AG04449 (cell line): ENCODE data around the gene SV2C.

Experiments used
- CTCF ChIA-PET: fragments of 350-600 bp; formaldehyde crosslinking; extraction: SDS; loops from one replicate; lab custom pipeline; 2021; ENCODE audit warnings: antibody characterized with exemption; lab: Yijun Ruan, JAX
- POLR2A ChIA-PET: fragments of 400-600, 350-600 bp; formaldehyde crosslinking; extraction: SDS; loops from one replicate; lab custom pipeline; 2020; ENCODE audit warnings: antibody characterized with exemption, inconsistent platforms; lab: Yijun Ruan, JAX
- DNase-seq: peaks from one replicate; pipeline ENCODE4 v3.0.0-alpha.2; 2010; ENCODE audit warnings: low read depth, low spot score
- H3K4me3 ChIP-seq: 2 replicates; pipeline ENCODE4 v1.5.1; 2011; ENCODE audit warnings: low read depth, mild to moderate bottlenecking, control low read depth, low read length
- CTCF ChIP-seq: IDR thresholded peaks from one replicate; pipeline ENCODE4 v1.5.1; 2011; ENCODE audit warnings: mild to moderate bottlenecking, moderate library complexity, low read length, control low read depth, inconsistent platforms; ENCODE audit not compliant: insufficient read depth; ENCODE audit errors: missing control alignments

Gene SV2C

GRCh38 chr5:76389513-76390154 is 306.5 kb downstream of the SV2C start:
- no peak overlapping the region for H3K4me3 ChIP-seq
- TF ChIP-seq CTCF = no peak
- CTCF ChIA-PET = no interaction called here
- POLR2A ChIA-PET = no interaction called here
- no peak for DNase-seq

- CTCF ChIA-PET = no interaction called here
- POLR2A ChIA-PET = no interaction called here
Measured at GRCh38 chr5:76391014-76391413, 307.8 kb downstream of the SV2C start.

GRCh38 chr5:76393035-76393680 is 310.0 kb downstream of the SV2C start:
- H3K4me3 ChIP-seq = no peak overlapping the region
- TF ChIP-seq CTCF = no peak
- ChIA-PET POLR2A (no interaction called here), CTCF (no interaction called here)
- DNase-seq = no peak

More at GRCh38 chr5:76391014-76391413, 307.8 kb downstream of the SV2C start:
- H3K4me3 ChIP-seq = no peak overlapping the region
- DNase-seq = no peak
- TF ChIP-seq CTCF = no peak

DNA sequence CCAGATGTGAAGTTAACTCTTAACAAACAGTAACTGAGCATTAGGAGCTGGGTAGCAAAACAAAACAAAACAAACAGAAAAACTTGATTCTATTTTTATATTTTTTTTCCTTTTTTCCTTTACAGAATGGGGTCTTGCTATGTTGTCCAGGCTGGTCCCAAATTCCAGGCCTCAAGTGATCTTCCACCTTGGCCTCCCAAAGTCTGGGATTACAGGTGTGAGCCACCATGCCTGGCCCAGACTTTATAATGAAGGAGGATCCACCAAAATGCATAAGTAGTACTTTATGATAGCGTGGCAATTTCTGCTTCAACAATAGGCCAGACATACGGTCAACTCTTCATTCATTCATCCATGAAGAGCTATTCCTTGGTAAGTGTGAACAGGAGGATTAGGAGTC is 314.0 kb downstream of the SV2C start:
- POLR2A ChIA-PET = no interaction called here
- no peak overlapping the region for H3K4me3 ChIP-seq
- TF ChIP-seq CTCF = no peak
- no peak for DNase-seq
- CTCF ChIA-PET = no interaction called here

DNA sequence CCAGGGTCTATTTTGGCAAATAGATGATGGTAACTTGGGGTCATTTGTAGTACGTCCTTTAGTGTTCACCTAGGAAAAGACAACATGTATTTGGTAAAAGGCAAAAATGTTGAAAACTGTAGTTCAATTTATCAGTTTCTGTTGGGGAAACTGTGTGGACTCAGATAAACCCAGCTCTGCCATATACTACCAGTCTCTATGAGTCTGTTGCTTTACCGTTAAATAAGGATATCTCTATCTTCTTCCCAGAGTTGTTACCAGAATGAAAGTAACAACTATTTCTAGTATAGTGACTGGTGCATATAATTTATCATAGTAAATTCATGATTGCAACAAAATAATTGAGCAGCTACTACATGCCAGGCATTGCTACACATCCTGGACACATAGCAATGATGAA is 316.1 kb downstream of the SV2C start:
- no peak overlapping the region for H3K4me3 ChIP-seq
- POLR2A ChIA-PET = no interaction called here
- no peak for TF ChIP-seq CTCF
- no peak for DNase-seq
- CTCF ChIA-PET = no interaction called here

DNA sequence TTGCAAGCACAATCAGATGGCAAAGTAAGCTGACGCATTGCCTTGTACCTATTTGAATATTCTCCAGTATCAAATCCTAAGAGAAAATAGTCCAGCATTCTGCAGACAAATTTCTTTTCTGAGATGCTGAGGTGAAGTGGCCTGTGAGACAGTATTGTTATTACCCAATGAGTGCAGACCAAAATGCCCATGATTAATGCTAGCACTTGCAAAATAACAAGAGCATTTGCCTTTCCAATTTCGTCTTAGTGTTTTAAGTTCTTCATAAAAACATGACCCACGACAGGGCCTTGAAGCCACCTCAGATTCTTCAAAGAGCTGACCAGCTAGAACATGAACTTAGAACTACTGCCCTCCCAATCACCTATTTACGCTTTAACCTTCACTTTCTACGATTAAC is 317.3 kb downstream of the SV2C start:
- ChIA-PET CTCF (no interaction called here), POLR2A (no interaction called here)
- no peak for DNase-seq
- TF ChIP-seq CTCF = no peak
- H3K4me3 ChIP-seq = no peak overlapping the region
